B cell (primary cell): ENCODE data around the gene PLA2G2F. TPM values are rescaled to one million over a fixed set of nuclear protein-coding genes. Genes with fewer than 3 reads are reported as not detected.

Source experiments
- ATAC-seq: fragments of 200-7000 bp; cut with Tn5 transposase; one replicate; pipeline ENCODE4 v1.10.0; 2021; ENCODE audit warnings: low read depth, mild to moderate bottlenecking, moderate number of reproducible peaks, moderate library complexity
- CTCF ChIA-PET: fragments of 350-600 bp; sonication (Branson Sonifier 250); formaldehyde crosslinking; loops from one replicate; lab custom pipeline; 2021; ENCODE audit warnings: antibody characterized with exemption, inconsistent platforms; lab: Charles Lee
- POLR2A ChIA-PET: fragments of 350-600 bp; sonication (Branson Sonifier 250); formaldehyde crosslinking; loops from one replicate; lab custom pipeline; 2021; ENCODE audit warnings: antibody characterized with exemption; lab: Charles Lee
- DNase-seq: peaks from one replicate; pipeline ENCODE4 v3.0.0; 2013
- H2AFZ ChIP-seq: 2 replicates; pipeline ENCODE4 v1.6.1; 2012; ENCODE audit warnings: mild to moderate bottlenecking, low read depth, low read length; ENCODE audit not compliant: insufficient read depth, poor library complexity, severe bottlenecking
- H3K27ac ChIP-seq, 2 donors: 1 replicate in 1 of 2; 2 replicates in 1 of 2; pipeline ENCODE4 v1.5.1; 2012 to 2013; ENCODE audit warnings: low read length in 2 of 2, mild to moderate bottlenecking in 2 of 2, moderate library complexity in 1 of 2
- H3K27me3 ChIP-seq, 4 experiments: fragments of 200-600 bp in 1 of 4; sonication (generic) in 1 of 4; replicated peaks in 1 of 4; 1 replicate in 2 of 4; 2 replicates in 2 of 4; pipeline versions ENCODE4 v1.6.1 to v1.7.0; 2013 to 2016; ENCODE audit warnings: low read length in 3 of 4, mild to moderate bottlenecking in 2 of 4, mixed read lengths in 1 of 4, moderate library complexity in 1 of 4; ENCODE audit not compliant: insufficient read depth in 4 of 4, control insufficient read depth in 3 of 4; ENCODE audit errors: control extremely low read depth in 1 of 4
- H3K36me3 ChIP-seq, 2 experiments: replicated peaks in 1 of 2; 1 replicate in 1 of 2; 2 replicates in 1 of 2; pipeline versions ENCODE4 v1.6.1 to v1.7.1; 2013; ENCODE audit warnings: low read length in 1 of 2; ENCODE audit not compliant: insufficient read depth in 2 of 2, control insufficient read depth in 1 of 2; ENCODE audit errors: control extremely low read depth in 1 of 2, extremely low read depth in 1 of 2
- H3K4me1 ChIP-seq, 2 donors: fragments of 200-600 bp in 1 of 2; sonication (generic) in 1 of 2; 1 replicate in 1 of 2; 2 replicates in 1 of 2; pipeline versions ENCODE4 v1.5.1 to v1.6.1; 2013 to 2017; ENCODE audit warnings: low read length in 2 of 2; ENCODE audit not compliant: control insufficient read depth in 2 of 2, insufficient read depth in 2 of 2
- H3K4me2 ChIP-seq: replicated peaks from 2 replicates; pipeline ENCODE3; 2012; ENCODE audit warnings: mild to moderate bottlenecking, low read depth, low read length; ENCODE audit not compliant: poor library complexity, severe bottlenecking
- H3K4me3 ChIP-seq, 5 experiments: fragments of 200-600 bp in 1 of 5; sonication (generic) in 1 of 5; 1 replicate in 3 of 5; 2 replicates in 2 of 5; pipeline versions ENCODE4 v1.5.1 to v1.7.0; 2011 to 2016; ENCODE audit warnings: low read length in 4 of 5, mild to moderate bottlenecking in 4 of 5, low read depth in 2 of 5, control low read depth in 1 of 5, moderate library complexity in 1 of 5; ENCODE audit not compliant: insufficient read depth in 1 of 5; ENCODE audit errors: control extremely low read depth in 1 of 5, extremely low read depth in 1 of 5
- H3K79me2 ChIP-seq: fragments of 200-600 bp; sonication (generic); one replicate; pipeline ENCODE4 v1.6.0; 2016; ENCODE audit warnings: low read length; ENCODE audit not compliant: control insufficient read depth, insufficient read depth
- H3K9ac ChIP-seq: fragments of 200-600 bp; sonication (generic); 2 replicates; pipeline ENCODE4 v1.6.1; 2017; ENCODE audit warnings: mild to moderate bottlenecking, low read length, moderate library complexity
- H3K9me3 ChIP-seq, 3 donors: one replicate each; pipeline versions ENCODE4 v1.6.1 to v1.7.1; 2013; ENCODE audit warnings: low read length in 2 of 3; ENCODE audit not compliant: control insufficient read depth in 2 of 3, insufficient read depth in 1 of 3; ENCODE audit errors: control extremely low read depth in 1 of 3
- H4K20me1 ChIP-seq: 2 replicates; pipeline ENCODE4 v1.6.0; 2012; ENCODE audit warnings: mild to moderate bottlenecking, low read length; ENCODE audit not compliant: insufficient read depth, control insufficient read depth, poor library complexity, severe bottlenecking
- H3K27ac Mint-ChIP-seq: one replicate; pipeline ENCODE4 v1.8.0; 2021; ENCODE audit warnings: mixed read lengths
- H3K27me3 Mint-ChIP-seq: one replicate; pipeline ENCODE4 v1.8.0; 2021; ENCODE audit warnings: mixed read lengths
- H3K4me1 Mint-ChIP-seq: one replicate; pipeline ENCODE4 v1.8.0; 2021; ENCODE audit warnings: mixed read lengths
- H3K4me3 Mint-ChIP-seq: one replicate; pipeline ENCODE4 v1.8.0; 2021; ENCODE audit warnings: mixed read lengths
- H3K9me3 Mint-ChIP-seq: one replicate; pipeline ENCODE4 v1.8.0; 2022; ENCODE audit warnings: mixed read lengths; ENCODE audit not compliant: insufficient read depth
- CTCF ChIP-seq: fragments of 200-600 bp; IDR thresholded peaks from one replicate; pipeline ENCODE4 v1.8.0; 2022; ENCODE audit warnings: antibody characterized with exemption, mild to moderate bottlenecking
- EZH2 ChIP-seq: IDR thresholded peaks from 2 replicates; pipeline ENCODE4 v1.6.1; 2012; ENCODE audit warnings: borderline replicate concordance, low read depth, mild to moderate bottlenecking, moderate library complexity, low read length; ENCODE audit not compliant: insufficient read depth, poor library complexity, severe bottlenecking
- WGBS: methylation state at CpG from one replicate; pipeline ENCODE4 v1.1.5; 2013; ENCODE audit warnings: missing lambda C conversion rate; ENCODE audit not compliant: insufficient coverage; 5-methylcytosine and 5-hydroxymethylcytosine counted together
- intact Hi-C: fragments of 100-400 bp; cut with micrococcal nuclease; formaldehyde crosslinking; loops from one replicate; pipeline ENCODE4 v1.10.0; 2022
- polyA minus RNA-seq: library from RNA; depleted of rRNA, polyadenylated mRNA; stranded (reverse); fragments of >200 nt; gene quantifications from 2 replicates; pipeline ENCODE4 v1.2.3, GENCODE V29; 2012
- polyA plus RNA-seq: library from polyadenylated mRNA; depleted of rRNA; stranded (reverse); fragments of >200 nt; gene quantifications from 2 replicates; pipeline ENCODE4 v1.2.3, GENCODE V29; 2012
- total RNA-seq, 2 donors: library from RNA; stranded (reverse); fragments of 120-200 nt in 1 of 2; gene quantifications; 1 replicate in 1 of 2; 2 replicates in 1 of 2; pipeline versions ENCODE4 v1.2.3 to v1.2.4, GENCODE V29; 2013 to 2022

PLA2G2F gene
- total RNA-seq (not detected in 2 replicates), polyA plus RNA-seq (not detected in 2 replicates), polyA minus RNA-seq (0.07 TPM in 1 of 2 replicates, not detected in the other)
- total RNA-seq (2013): not detected

- intact Hi-C loops: no loop called here
Observed at GRCh38 chr1:20138961-20139550, at the start of gene PLA2G2F. Gene PLA2G2F (plus strand): TSS chr1:20139323. CDS start chr1:20139428, 105 bp downstream.

More at GRCh38 chr1:20138961-20139550, at the start of gene PLA2G2F:
- Mint-ChIP-seq H3K9me3 (no peaks in the 10 kb centered on the region), H3K27ac (no peak within 1 kb of the TSS), H3K4me1 (no peaks in the 10 kb centered on the region), H3K27me3 (peaks cover 11% of the 10 kb centered on the region), H3K4me3 (no peak within 1 kb of the TSS)
- Histone ChIP-seq H3K36me3 (no peaks in the 10 kb centered on the region), H3K27ac (no peak within 1 kb of the TSS), H2AFZ (no peak within 1 kb of the TSS), H3K4me2 (no peak within 1 kb of the TSS), H3K4me1 (no peaks in the 10 kb centered on the region), H3K27me3 (peaks cover 0 to 6% (median 0%) of the 10 kb centered on the region in 4 experiments), H3K9me3 (peaks cover 0 to 4% (median 0%) of the 10 kb centered on the region in 3 donors), H3K79me2 (no peaks in the 10 kb centered on the region), H4K20me1 (no peaks in the 10 kb centered on the region), H3K9ac (no peak within 1 kb of the TSS), H3K4me3 (no peak within 1 kb of the TSS)
- ATAC-seq: no peak
- ChIA-PET POLR2A (no interaction called here), CTCF (no interaction called here)
- DNase-seq: no peak
- TF ChIP-seq EZH2 (no peak), CTCF (no peak)
- WGBS: 97% methylated on average over 6 of the region's 9 CpGs
